Measurements from ENCODE around the gene RAD51B. TPM values are rescaled to one million over a fixed set of nuclear protein-coding genes. Genes with fewer than 3 reads are reported as not detected.

RAD51B gene
- total RNA-seq, 1 experiment from 2014 or later: 14.2 TPM

DNA sequence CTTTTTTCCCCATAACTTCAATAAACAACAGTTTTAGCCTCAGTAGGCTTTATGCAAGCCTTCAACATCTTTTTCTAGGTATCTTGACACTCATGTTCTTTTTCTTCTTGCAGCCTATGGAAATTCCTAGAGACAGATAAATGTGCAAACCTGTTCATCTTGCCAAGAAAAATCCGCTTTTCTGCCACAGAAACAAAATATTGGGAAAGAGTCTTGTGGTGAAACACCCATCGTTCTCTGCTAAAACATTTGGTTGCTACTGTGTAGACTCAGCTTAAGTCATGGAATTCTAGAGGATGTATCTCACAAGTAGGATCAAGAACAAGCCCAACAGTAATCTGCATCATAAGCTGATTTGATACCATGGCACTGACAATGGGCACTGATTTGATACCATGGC lies 677.4 kb downstream of the RAD51B start (continued):
- no peak for TF ChIP-seq ATF2 (CRISPR knock-in tag; IDR thresholded peaks at IDR 0.05; ENCODE audit: borderline replicate concordance, low read depth)
- TF ChIP-seq MYBL2 (CRISPR knock-in tag; IDR thresholded peaks at IDR 0.05): no peak
- no peak for TF ChIP-seq ZNF121 (CRISPR knock-in tag; IDR thresholded peaks at IDR 0.05)
- no peak for TF ChIP-seq ZMAT4 (CRISPR knock-in tag; IDR thresholded peaks at IDR 0.05)
- TF ChIP-seq ZNF671 (CRISPR knock-in tag; IDR thresholded peaks at IDR 0.05): no peak
- no peak for TF ChIP-seq FOXP1 (CRISPR knock-in tag; IDR thresholded peaks at IDR 0.05; ENCODE audit: borderline replicate concordance)
- TF ChIP-seq ZNF423 (CRISPR knock-in tag; IDR thresholded peaks at IDR 0.05): no peak
- TF ChIP-seq ZNF317 (CRISPR knock-in tag; IDR thresholded peaks at IDR 0.05; ENCODE audit: borderline replicate concordance, low read depth): no peak

GRCh38 chr14:68499451-68499850 lies 679.9 kb downstream of the RAD51B start:
- no peak for ATAC-seq
- H3K4me3 Mint-ChIP-seq: no peak overlapping the region
- POLR2A ChIA-PET: no interaction called here

DNA sequence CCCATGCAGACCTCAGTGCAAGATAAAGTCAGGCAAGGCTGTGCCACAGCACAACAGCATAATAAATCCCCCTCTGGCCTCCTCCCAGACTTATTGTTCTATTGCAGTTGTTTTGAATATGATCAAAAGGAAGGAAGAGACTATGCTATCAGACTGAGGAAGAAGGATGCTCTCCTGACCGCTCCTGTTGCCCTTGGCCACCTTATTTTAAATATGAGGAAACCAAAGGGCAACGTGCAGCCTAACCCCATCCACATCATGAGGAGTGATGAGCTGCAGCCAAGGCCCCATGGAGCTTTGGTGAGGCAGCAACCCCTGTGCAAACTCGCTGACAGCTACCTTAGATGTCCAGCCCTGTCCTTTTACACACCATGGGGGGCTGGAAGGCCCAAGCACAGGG lies 681.6 kb downstream of the RAD51B start:
- no peak for ATAC-seq
- Mint-ChIP-seq H3K36me3 (no peaks in the 10 kb centered on the region), H3K9me3 (no peaks in the 10 kb centered on the region), H3K27me3 (ENCODE audit: low read depth) (no peaks in the 10 kb centered on the region; the same call in 1 of the 2 replicates), H3K4me1 (peaks cover 32% of the 10 kb centered on the region), H3K27ac (no peak overlapping the region), H3K4me3 (no peak overlapping the region)
- TF ChIP-seq TEAD1 (CRISPR knock-in tag; IDR thresholded peaks at IDR 0.05) (no peak), ZNF425 (CRISPR knock-in tag; conservative IDR thresholded peaks at IDR 0.05) (no peak), ZNF317 (CRISPR knock-in tag; IDR thresholded peaks at IDR 0.05; ENCODE audit: borderline replicate concordance, low read depth) (no peak), KAT7 (CRISPR knock-in tag; IDR thresholded peaks at IDR 0.05; ENCODE audit: borderline replicate concordance) (no peak), ETV6 (CRISPR knock-in tag; IDR thresholded peaks at IDR 0.05) (no peak), FOXP1 (CRISPR knock-in tag; IDR thresholded peaks at IDR 0.05; ENCODE audit: borderline replicate concordance) (no peak), TP53 (CRISPR knock-in tag; IDR thresholded peaks at IDR 0.05) (no peak), ZBTB21 (CRISPR knock-in tag; IDR thresholded peaks at IDR 0.05; ENCODE audit: borderline replicate concordance) (no peak)
- TF ChIP-seq, protein P1, sequence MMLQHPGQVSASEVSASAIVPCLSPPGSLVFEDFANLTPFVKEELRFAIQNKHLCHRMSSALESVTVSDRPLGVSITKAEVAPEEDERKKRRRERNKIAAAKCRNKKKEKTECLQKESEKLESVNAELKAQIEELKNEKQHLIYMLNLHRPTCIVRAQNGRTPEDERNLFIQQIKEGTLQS (CRISPR knock-in tag; conservative IDR thresholded peaks at IDR 0.05): no peak
- TF ChIP-seq, protein P2, sequence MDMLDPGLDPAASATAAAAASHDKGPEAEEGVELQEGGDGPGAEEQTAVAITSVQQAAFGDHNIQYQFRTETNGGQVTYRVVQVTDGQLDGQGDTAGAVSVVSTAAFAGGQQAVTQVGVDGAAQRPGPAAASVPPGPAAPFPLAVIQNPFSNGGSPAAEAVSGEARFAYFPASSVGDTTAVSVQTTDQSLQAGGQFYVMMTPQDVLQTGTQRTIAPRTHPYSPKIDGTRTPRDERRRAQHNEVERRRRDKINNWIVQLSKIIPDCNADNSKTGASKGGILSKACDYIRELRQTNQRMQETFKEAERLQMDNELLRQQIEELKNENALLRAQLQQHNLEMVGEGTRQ (CRISPR knock-in tag; IDR thresholded peaks at IDR 0.05): no peak
- ChIA-PET POLR2A (no interaction called here), CTCF (interaction anchor here (0.5 kb wide), 1 partner anchor 182 kb away, joined by 4 read pairs; no protein-coding TSS in a partner anchor)
- DNase-seq (ENCODE audit: low spot score): no peak

More at GRCh38 chr14:68499451-68499850, 679.9 kb downstream of the RAD51B start:
- TF ChIP-seq TCF7 (CRISPR knock-in tag; IDR thresholded peaks at IDR 0.05; ENCODE audit: low read depth): no peak
- TF ChIP-seq MXD4 (CRISPR knock-in tag; IDR thresholded peaks at IDR 0.05; ENCODE audit: borderline replicate concordance): no peak
- TF ChIP-seq FOXP4 (CRISPR knock-in tag; IDR thresholded peaks at IDR 0.05): no peak
- TF ChIP-seq, protein P3, sequence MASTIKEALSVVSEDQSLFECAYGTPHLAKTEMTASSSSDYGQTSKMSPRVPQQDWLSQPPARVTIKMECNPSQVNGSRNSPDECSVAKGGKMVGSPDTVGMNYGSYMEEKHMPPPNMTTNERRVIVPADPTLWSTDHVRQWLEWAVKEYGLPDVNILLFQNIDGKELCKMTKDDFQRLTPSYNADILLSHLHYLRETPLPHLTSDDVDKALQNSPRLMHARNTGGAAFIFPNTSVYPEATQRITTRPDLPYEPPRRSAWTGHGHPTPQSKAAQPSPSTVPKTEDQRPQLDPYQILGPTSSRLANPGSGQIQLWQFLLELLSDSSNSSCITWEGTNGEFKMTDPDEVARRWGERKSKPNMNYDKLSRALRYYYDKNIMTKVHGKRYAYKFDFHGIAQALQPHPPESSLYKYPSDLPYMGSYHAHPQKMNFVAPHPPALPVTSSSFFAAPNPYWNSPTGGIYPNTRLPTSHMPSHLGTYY (CRISPR knock-in tag; IDR thresholded peaks at IDR 0.05): no peak
- no peak for TF ChIP-seq PRRX2 (CRISPR knock-in tag; IDR thresholded peaks at IDR 0.05)
- TF ChIP-seq TP53 (CRISPR knock-in tag; IDR thresholded peaks at IDR 0.05): no peak
- TF ChIP-seq NFATC4 (CRISPR knock-in tag; IDR thresholded peaks at IDR 0.05): no peak
- Mint-ChIP-seq H3K4me1 (peaks cover 22% of the 10 kb centered on the region), H3K27me3 (ENCODE audit: low read depth) (no peaks in the 10 kb centered on the region; the same call in 1 of the 2 replicates), H3K36me3 (no peaks in the 10 kb centered on the region), H3K27ac (no peak overlapping the region), H3K9me3 (no peaks in the 10 kb centered on the region)
- CTCF ChIA-PET: no interaction called here
- DNase-seq (ENCODE audit: low spot score): no peak
